ENCODE results near the gene MAPK1.
"Not testable (repeated sequence)": the region's sequence is repeated elsewhere in the genome, so short reads cannot be mapped to it uniquely, and the experiment has no call there.

MAPK1 gene

DNA sequence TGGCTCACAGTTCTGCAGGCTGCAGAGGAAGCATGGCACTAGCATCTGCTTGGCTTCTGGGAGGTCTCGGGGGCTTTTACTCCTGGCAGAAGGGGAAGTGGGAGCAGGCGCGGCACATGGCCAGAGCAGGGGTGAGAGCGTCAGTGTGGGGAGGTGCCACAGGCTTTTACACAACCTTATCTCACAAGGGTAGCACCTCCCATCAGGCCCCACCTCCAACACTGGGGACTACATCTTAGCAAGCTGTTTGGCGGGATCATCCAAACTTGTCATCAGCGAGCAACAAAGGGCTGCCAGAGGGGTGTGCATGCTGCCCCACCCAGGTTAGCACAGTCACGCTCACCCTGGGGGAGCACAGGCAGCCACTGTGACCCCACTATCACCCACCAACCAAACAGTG, 112.9 kb downstream of the MAPK1 start:
- DNase-seq (ENCODE audit: low spot score) = no peak

DNA sequence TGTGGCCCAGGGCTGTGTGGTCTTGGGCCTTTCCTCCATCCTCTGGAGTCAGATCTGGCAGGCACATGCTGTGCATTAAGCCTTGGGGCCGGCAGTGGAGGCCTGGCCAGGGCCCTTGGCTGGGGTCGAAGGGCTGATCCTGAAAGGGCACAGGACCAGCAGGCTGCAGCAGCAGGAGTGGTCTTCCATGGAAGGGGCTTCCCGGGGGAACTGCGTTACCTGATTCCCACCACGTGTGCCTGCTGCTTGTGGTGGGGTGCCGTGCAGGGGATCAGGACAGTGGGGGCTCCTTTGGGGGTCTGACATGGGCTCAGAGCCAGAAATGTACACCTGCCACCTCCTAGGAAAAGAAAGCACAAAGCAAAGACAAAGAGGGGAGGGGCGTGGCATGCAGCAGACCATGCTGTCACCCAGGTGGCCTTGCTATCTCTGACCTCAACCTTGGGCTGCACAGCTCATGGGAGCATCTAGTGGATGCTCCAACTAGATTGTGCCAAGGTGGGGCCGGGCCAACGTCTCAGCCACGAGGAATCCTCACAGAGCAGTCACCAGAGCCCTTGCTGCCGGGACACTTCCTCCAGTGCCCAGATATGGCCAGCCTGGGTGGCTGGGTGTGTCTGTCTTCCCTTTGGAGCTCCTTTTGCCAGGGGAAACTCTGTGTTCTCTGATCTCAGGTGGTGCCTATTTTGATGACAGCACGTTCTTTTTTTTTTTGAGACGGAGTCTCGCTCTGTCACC, 113.9 kb downstream of the MAPK1 start:
- no peak for DNase-seq (ENCODE audit: low spot score)

DNA sequence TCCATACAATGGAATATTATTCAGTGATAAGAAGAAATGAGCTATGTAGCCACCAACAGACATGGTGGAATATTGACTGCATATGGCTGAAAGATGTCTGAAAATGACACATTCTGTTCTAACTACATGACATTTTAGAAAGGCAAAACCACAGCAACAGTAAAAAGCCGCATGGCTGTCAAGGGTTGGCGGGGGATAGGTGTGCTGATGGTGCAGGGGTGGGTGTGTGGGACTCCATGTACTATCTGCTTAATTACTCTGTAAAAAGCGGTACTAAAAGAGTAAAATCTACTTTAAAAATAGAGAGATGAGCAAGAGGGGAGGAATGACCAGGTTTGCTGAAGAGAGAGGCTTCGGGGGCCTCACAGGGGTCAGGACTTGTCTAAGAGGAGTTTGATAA, 115.2 kb downstream of the MAPK1 start:
- no peak for DNase-seq (ENCODE audit: low spot score)

DNA sequence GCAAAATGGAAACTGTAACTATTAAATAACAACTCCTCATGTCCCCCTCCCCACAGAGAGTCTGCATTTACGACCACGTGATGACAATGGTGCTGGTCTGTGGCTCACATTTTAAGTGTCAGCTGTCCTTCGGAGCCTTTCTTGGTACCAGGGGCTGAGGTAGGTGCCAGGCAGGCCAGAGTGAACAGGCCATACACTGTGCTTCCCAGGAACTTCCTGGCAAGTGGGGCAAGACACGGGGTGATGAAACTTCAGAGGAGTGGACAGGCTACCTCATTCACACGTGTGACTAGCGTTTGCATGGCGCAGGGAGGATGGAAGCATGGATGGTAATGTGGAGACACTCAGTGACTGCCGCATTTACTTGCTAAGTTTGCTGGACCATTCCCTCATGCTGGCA, 121.5 kb downstream of the MAPK1 start:
- no peak for DNase-seq (ENCODE audit: low spot score)

DNA sequence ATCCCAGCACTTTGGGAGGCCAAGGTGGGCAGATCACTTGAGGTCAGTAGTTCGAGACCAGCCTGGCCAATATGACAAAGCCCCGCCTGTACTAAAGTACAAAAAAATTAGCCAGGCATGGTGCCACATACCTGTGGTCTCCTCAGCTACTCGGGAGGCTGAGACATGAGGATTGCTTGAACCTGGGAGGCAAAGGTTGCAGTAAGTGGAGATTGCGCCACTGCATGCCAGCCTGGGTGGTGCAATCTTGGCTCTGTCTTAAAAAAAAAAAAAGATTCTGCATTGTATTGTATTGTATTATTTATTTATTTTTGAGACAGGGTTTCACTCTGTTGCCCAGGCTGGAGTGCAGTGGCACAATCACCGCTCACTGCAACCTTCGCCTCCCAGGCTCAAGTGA, 122.5 kb downstream of the MAPK1 start:
- DNase-seq (ENCODE audit: low spot score) = not testable (repeated sequence)

DNA sequence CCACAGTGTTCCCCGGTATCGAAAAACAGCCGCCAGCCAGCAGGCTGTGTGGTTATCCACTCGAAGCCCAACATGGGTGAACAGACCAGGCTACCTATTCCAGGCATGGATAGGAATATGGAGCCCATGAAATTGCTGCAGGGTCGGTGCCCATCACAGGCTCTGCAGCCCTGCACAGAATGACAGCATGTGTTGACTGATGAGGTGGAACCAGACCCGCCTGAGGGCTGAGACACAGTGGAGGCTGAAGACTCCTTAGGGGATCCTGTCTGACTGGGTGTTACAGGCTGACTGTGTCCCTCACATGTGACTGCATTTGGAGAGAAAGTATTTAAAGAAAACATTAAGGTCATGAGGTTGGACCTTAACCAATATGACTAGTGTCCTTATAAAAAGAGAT, 125.7 kb downstream of the MAPK1 start:
- DNase-seq (ENCODE audit: low spot score) = no peak

DNA sequence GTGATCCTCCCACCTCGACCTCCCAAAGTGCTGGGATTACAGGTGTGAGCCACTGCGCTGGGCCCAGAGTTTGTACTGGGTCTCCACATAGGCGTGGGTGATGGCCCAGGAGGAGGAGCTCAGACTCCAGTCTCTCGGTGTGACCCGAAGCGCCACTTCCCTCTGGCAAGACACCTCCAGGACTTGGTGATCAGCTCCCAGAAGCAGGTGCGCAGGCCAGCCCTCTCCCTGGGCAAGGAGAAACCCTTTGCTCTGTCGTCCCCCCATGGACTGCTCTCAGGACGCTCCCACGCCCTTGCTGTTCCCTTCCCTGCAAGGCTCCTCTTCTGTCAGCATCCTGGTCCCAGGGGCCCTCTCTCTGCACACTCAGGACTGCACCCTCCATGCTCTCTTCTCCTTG, 126.4 kb downstream of the MAPK1 start:
- DNase-seq (ENCODE audit: low spot score) = no peak

DNA sequence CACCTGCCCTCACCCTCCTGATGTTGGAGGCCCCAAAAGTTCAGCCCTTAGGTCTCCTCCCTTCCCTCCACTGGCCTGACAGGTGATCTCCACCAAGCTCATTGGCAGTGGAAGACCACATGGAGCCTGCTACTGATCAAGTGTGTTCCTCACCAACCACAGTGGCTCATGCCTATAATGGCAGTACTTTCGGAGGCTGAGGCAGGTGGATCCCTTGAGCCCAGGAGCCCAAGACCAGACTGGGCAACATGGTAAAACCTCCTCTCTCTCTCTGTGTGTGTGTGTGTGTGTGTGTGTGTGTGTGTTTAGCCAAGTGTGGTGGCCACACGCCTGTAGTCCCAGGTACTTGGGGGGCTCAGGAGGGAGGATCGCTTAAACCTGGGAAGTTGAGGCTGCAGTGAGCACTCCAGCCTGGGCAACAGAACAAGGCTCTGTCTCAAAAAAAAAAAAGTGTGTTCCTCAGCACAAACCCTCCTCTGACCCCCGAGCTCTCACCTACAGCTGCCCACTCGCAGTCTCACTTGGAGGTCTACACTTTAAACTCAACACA, 127.5 kb downstream of the MAPK1 start:
- DNase-seq (ENCODE audit: low spot score) = no peak

DNA sequence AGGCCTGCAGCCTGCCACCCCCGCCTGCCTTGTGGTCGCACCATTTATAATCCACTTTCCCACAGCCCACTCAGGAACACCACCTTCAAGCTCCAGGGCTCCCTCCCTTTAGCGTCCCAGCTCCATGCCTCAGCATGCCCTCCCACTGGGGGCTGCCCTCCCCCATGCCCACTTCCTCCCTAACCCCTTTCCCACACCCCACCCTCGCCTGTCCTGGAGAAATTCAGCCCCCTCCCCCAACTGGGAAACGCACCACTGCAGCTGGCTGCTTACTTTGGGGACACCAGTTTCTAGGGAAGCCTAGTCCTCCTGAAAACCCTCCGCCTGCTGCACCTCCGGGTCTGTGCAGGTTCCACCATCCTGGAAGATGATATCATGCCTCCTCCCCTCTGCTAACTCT, 128.5 kb downstream of the MAPK1 start:
- no peak for DNase-seq (ENCODE audit: low spot score)

DNA sequence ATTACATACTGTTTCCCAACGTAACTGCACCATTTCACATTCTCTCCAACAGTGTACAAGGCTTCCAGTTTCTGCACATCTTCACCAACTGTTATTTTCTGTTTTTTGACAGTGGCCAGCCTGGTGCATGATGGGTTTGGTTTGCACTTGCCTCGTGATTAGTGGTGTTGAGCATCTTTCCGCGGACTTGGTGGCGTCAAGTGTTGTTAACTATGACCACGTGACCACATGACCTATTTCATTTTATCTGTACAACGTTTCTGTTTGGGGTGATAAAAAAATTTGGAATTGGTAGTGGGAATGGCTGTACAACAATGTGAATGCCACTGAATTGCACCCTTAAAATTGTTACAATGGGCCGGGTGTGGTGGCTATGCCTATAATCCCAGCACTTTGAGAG, 129.4 kb downstream of the MAPK1 start:
- no peak for DNase-seq (ENCODE audit: low spot score)

DNA sequence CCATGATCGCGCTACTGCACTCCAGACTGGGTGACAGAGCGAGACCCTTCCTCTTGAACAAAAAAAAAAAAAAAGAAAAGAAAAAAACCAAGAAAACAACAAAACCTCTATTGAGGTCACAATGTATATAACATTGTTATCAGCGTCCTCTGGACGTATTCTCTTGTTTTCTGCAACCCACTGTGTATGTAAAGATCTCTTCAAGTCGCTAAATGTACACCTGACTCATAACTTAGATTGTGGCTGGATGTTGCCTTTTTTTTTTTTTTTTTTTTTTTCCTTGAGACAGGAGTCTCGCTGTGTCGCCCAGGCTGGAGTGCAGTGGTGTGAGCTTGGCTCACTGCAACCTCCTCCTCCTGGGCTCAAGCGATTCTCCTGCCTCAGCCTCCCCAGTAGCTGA, 130.5 kb downstream of the MAPK1 start:
- DNase-seq (ENCODE audit: low spot score) = no peak

DNA sequence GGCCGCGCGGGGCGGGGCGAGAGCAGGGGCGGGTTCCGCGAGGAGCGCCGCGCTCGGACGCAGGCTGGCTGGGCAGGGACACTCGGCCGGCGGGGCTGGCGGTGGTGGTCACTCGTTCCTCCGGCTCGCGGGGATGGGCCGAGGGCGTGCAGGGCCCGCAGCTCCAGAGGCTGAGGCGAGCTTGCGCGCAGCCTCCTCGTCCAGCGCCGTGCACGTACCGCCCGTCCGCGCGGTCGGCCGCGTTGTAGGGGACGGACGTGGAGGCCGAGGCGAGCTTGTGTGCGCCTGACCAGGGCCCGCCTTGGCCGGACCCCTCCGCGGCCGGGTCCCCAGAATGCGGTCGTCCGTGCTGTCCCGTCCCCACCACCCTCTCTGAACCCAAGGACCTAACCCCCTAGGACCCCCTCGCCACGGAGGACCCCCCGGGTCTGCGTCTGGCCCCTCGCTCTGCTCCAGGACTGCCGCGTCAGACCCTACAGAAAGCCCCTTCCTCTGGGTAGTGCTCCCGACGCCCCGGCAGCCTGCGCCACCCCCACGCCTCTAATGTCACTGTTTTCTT, 131.3 kb downstream of the MAPK1 start:
- no peak for DNase-seq (ENCODE audit: low spot score)

DNA sequence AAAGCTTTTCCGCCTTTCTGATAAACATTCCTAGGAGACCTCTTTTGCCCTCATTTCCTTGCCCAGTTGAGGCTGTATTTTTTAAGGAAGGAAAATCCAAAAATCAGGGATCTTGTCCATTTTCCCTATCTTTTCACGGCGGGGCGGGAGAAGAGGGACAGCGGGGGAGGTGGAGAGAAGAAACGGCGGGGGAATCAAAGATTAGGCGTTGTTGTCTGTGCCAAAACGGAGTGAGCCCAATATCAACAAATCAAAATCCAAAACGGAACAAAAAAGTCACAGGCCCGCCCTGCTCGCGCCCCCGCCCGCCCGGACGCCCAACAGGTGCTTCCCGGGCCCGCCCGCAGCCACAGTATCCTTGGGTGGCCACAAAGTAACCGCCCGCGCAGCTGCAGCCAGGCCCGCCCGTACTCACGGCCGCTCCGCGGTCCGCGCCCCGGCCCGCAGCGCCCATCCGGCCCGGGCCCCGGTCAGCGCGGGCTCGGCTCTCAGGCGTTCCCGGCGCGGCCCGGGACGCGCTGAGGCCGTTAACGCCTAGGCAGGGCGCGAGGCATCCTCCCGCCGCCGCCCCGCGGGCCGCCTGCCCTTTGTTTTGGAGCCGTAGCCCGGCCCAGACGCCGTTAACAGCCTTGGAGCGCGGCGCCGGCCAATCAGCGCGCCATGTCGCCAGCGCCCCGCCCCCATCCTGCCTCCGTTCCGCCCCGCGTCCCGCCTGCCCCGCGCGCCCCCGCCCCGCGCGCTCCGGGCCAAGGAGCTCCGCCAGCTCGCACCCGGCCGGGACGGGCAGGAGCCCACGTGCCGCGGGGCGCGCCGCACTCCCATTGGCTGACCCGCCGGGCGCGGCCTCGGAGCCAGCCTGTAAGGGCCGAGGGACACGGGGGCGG, 132.0 kb downstream of the MAPK1 start, which contains the start of gene YPEL1:
Gene YPEL1 (minus strand): TSS at position 595 of the 884 bp plus-strand sequence. CDS start 25,050 bp downstream, outside the sequence.
- peak; percentile 92 for DNase-seq (ENCODE audit: low spot score)

DNA sequence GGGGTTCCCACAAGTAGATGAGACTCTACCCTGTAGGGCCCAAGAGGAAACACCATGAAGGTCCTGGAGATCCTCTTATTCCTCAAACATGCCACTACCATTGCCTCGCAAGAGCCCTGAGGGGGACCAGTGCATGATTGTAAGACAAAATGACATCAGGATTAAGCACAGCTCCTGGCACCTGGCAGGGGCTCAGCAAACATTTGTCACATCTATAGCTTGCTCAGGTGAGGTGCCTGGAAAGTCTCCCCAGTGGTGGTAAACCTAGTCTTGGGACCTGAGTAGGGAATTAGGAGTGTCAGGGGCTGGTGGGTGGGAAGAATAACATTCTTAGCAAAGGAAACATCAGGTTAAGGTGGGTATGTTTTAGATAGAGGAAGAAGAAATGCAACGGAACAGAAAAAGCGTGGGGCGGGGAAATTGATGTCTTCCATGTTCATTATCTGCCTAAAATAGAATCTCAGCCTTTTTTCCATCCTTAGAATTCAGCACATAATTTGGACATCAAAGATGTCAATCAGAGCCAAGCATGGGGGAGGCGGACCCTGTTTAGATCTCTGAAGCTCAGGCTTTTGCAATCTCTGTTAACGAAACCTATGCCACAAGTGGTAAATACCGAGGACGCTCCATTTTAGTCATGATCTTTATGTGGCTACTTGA, 132.8 kb downstream of the MAPK1 start:
- peak; percentile 24 for DNase-seq (ENCODE audit: low spot score)

DNA sequence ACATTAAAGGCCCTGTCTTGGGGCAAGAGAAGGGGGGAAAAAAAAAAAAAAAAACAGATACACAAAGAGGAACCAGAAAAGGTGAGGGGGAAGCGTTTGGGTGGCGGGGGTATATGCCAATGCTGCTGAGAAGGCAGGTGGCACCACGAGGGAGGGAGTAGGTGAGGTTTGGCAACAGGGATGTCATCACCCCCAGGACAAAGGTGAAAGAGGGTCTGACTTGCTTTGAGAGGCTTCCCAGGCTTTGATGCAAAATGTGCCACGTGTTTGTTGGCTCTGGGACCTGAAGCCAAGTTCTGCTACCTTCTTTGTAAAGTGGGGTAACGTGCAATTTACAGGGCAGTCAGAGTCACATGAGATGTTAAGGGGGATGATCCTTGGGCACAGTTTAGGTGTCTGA, 135.9 kb downstream of the MAPK1 start:
- DNase-seq (ENCODE audit: low spot score) = no peak

DNA sequence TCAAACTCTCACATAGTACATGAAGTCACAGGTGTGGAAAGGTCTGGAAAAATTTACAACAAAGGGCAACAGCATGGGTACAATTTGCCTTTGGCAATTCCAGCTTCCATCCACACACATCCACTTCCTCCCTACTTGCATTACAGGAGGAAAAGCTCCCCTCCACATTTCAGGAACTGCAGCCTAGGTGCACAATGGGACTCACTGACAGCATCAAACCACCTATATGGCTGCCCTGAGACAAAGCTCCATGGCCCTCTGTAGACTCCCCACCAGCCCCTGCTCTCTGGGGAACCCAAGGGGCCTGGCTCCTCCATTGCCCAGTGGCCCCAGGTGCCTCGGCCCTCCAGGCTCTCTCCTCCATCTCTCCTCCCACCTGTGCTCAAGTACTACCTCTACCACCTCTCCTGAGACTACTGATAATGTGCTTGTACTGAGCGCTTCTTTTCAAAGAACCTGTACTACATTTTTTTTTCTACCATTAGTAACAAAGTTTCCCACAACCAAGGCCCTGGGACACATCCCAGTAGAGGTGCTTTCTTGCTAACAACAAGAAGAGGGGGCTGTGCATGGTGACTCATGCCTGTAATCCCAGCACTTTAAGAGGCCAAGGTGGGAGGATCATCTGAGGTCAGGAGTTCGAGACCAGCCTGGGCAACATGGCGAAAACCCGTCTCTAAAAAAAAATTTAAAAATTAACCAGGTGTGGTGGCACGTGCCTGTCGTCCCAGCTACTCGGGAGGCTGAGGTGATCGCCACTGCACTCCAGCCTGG, 136.7 kb downstream of the MAPK1 start:
- no peak for DNase-seq (ENCODE audit: low spot score)

DNA sequence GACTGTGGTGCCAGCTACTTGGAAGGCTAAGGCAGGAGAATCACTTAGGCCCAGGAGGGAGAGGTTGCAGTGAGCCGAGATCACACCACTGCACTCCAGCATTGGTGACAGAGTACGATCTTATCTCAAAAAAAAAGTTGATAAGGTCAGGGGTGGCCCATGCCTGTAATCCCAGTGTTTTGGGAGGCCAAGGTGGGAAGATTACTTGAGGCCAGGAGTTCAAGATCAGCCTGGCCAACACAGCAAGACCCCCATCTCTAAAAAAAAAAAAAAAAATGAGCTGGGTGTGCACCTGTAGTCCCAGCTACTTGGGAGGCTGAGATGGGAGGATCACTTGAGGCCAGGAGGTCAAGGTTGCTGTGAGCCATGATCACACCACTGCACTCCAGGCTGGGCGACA, 138.3 kb downstream of the MAPK1 start:
- not testable (repeated sequence) for DNase-seq (ENCODE audit: low spot score)

DNA sequence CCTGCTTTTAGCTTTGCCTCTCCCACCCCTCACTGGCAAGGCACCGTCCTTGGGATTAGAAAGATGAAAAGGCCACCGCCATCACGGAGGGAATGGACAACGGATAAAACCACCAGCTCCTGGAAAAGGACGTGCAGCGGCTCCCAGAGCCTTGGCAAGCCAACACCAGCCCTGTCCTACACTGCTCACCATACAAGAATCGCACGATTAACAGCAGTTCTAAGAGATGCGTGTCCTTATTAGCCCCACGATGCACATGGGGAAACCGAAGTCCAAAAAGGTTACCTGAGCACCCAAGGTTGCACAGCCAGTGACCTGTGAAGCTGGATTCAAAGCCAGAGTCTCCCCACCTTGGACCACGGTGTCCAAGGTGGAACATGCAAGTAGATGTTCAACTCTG, 139.2 kb downstream of the MAPK1 start:
- DNase-seq (ENCODE audit: low spot score) = no peak

DNA sequence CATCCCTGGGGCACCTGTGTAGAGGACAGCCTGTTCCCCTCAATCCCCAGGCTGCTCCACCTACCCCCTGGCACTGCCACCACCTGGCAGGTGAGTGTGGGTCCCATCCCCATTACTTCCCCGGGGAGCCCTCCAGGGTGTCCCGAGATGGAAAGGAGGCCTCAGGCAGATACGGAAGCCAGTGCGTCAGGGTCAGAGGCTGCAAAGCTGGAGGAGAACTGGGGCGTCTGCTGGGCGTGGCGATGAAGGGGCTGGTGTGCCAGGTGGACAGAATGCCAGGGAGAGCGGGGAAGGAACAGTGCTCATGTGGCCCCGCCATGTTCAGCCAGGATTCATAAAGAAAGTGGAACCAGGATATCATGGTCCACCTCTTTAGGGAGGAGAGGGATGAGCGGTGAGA, 139.7 kb downstream of the MAPK1 start:
- no peak for DNase-seq (ENCODE audit: low spot score)

DNA sequence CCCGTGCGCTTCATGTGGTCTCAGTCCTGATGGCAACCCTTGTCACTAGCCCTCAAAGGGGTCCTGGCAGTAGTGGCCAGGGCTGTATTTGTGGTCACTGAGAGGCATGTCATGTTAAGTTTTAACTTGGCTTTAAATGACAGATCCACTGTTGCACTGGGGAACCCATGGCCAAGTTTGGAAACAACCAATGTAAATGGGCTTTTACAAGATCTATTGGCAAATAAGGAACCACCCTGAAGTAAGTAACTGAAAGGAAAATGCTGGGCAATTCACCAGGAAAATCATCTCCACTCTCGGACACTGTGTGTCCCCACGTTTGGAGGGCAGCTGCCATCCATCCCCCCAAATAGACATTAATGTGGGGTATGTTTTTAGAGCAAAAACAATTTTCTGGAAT, 140.3 kb downstream of the MAPK1 start:
- no peak for DNase-seq (ENCODE audit: low spot score)

DNA sequence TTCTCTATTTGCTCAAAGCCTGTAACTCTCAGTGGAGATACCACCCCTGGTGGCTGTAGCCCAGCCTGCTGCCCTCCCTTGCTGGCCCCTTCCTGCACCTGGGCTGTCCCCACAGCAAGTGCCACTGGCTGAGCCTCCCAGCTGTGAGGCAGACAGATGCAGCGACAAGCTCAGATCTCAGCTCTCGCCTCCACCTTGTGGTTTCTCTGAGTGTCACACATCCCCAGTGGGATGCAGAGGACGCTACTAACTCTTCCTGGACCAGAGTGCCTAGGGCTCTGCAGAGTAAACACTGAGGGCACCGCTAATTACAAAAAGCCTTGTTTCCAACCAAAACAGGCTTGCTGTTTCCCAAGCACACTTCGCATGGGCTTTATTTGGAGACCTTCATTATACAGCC, 140.8 kb downstream of the MAPK1 start:
- peak; percentile 59 for DNase-seq (ENCODE audit: low spot score)
